Thoracic aorta (tissue), 2 donors: ENCODE data around the gene GLG1. TPM values are rescaled to one million over a fixed set of nuclear protein-coding genes. Genes with fewer than 3 reads are reported as not detected.

Experiments used
- ATAC-seq: fragments of 150-250 bp; one replicate; pipeline ENCODE4 v1.8.0; 2017; ENCODE audit warnings: low read depth; ENCODE audit not compliant: insufficient number of reproducible peaks, low FRiP score
- DNase-seq: peaks from one replicate; pipeline ENCODE4 v3.0.0-alpha.2; 2020; ENCODE audit warnings: low spot score
- H3K27ac ChIP-seq, 2 donors: fragments of 200-600 bp; sonication (generic); 1 replicate in 1 of 2; 2 replicates in 1 of 2; pipeline ENCODE4 v1.5.1; 2016; ENCODE audit warnings: mild to moderate bottlenecking in 2 of 2, moderate library complexity in 2 of 2
- H3K27me3 ChIP-seq: fragments of 200-600 bp; sonication (generic); replicated peaks from 2 replicates; pipeline ENCODE4 v1.6.0; 2016; ENCODE audit warnings: mild to moderate bottlenecking; ENCODE audit not compliant: insufficient read depth
- H3K36me3 ChIP-seq: fragments of 200-600 bp; sonication (generic); one replicate; pipeline ENCODE4 v1.5.1; 2016
- H3K4me1 ChIP-seq, 2 donors: fragments of 200-600 bp; sonication (generic); 1 replicate in 1 of 2; 2 replicates in 1 of 2; pipeline versions ENCODE4 v1.5.1 to v1.6.0; 2016; ENCODE audit warnings: low read depth in 2 of 2, mild to moderate bottlenecking in 1 of 2; ENCODE audit not compliant: control insufficient read depth in 1 of 2
- H3K4me3 ChIP-seq: fragments of 200-600 bp; sonication (generic); 2 replicates; pipeline ENCODE4 v1.5.1; 2016; ENCODE audit warnings: mild to moderate bottlenecking
- H3K9me3 ChIP-seq: fragments of 200-600 bp; sonication (generic); 2 replicates; pipeline ENCODE4 v1.5.1; 2016
- CTCF ChIP-seq: fragments of 200-600 bp; sonication (generic); IDR thresholded peaks from one replicate; pipeline ENCODE4 v1.5.1; 2019; ENCODE audit warnings: antibody characterized with exemption
- total RNA-seq, 2 donors: library from RNA; depleted of rRNA; stranded (reverse); fragments of >200 nt; gene quantifications; one replicate each; pipeline versions ENCODE4 v1.1.0 to v1.2.3, GENCODE V29; 2016

Gene GLG1
- total RNA-seq, 2 donors from 2014 or later, result 202 to 218 TPM

GRCh38 chr16:74603848-74604247 lies 3.1 kb downstream of the GLG1 start:
- no peak overlapping the region for H3K27ac ChIP-seq

GRCh38 chr16:74601126-74601871 lies 5.6 kb downstream of the GLG1 start:
- H3K27ac ChIP-seq, result no peak overlapping the region
- no peak for TF ChIP-seq CTCF
- no peaks in the 10 kb centered on the region for H3K27me3 ChIP-seq
- H3K4me3 ChIP-seq, result no peak overlapping the region
- H3K4me1 ChIP-seq, result peaks cover 32 to 49% of the 10 kb centered on the region in 2 donors
- ATAC-seq (no peak), DNase-seq (no peak)
- peaks cover 2% of the 10 kb centered on the region for H3K36me3 ChIP-seq
- H3K9me3 ChIP-seq, result no peaks in the 10 kb centered on the region

More at GRCh38 chr16:74603848-74604247, 3.1 kb downstream of the GLG1 start:
- peaks cover 32 to 57% of the 10 kb centered on the region in 2 donors for H3K4me1 ChIP-seq
- H3K4me3 ChIP-seq, result peak overlapping the region; percentile 23
- ATAC-seq, result no peak
- DNase-seq, result no peak
- peaks cover 2% of the 10 kb centered on the region for H3K36me3 ChIP-seq
- H3K27me3 ChIP-seq, result no peaks in the 10 kb centered on the region
- TF ChIP-seq CTCF, result no peak
- no peaks in the 10 kb centered on the region for H3K9me3 ChIP-seq

GRCh38 chr16:74596586-74596985 lies 10.3 kb downstream of the GLG1 start:
- Histone ChIP-seq H3K4me3 (no peak overlapping the region), H3K27me3 (no peaks in the 10 kb centered on the region), H3K9me3 (no peaks in the 10 kb centered on the region), H3K27ac (no peak overlapping the region), H3K36me3 (peaks cover 2% of the 10 kb centered on the region), H3K4me1 (peaks cover 10 to 31% of the 10 kb centered on the region in 2 donors)
- no peak for TF ChIP-seq CTCF
- no peak for ATAC-seq
- DNase-seq, result no peak

- Histone ChIP-seq H3K4me3 (no peak overlapping the region), H3K4me1 (peaks cover 12 to 18% of the 10 kb centered on the region in 2 donors), H3K9me3 (no peaks in the 10 kb centered on the region), H3K27ac (no peak overlapping the region), H3K27me3 (no peaks in the 10 kb centered on the region), H3K36me3 (no peaks in the 10 kb centered on the region)
- no peak for TF ChIP-seq CTCF
- DNase-seq (no peak), ATAC-seq (no peak)
These were observed 14.1 kb downstream of the GLG1 start for GRCh38 chr16:74592847-74593246.

- Histone ChIP-seq H3K4me1 (peaks cover 12 to 18% of the 10 kb centered on the region in 2 donors), H3K36me3 (no peaks in the 10 kb centered on the region), H3K4me3 (no peak overlapping the region), H3K27me3 (no peaks in the 10 kb centered on the region), H3K27ac (no peak overlapping the region), H3K9me3 (no peaks in the 10 kb centered on the region)
- ATAC-seq (no peak), DNase-seq (no peak)
- no peak for TF ChIP-seq CTCF
These were observed 14.9 kb downstream of the GLG1 start for GRCh38 chr16:74591876-74592650.
